OCI-LY7 (cell line): ENCODE data around the gene ARHGAP40.

Experiments used
- EZH2phosphoT487 ChIP-seq: fragments of 200-600 bp; sonication (generic); IDR thresholded peaks from 2 replicates; pipeline ENCODE4 v1.6.1; 2018; ENCODE audit warnings: low read depth, borderline replicate concordance, mild to moderate bottlenecking, mixed run types, antibody characterized with exemption, low read length, moderate library complexity, mixed read lengths
- TF ChIP-seq, protein P1 (sequence below): fragments of 200-600 bp; sonication (generic); conservative IDR thresholded peaks from 2 replicates; pipeline ENCODE4 v1.5.1; 2014; ENCODE audit warnings: mild to moderate bottlenecking, antibody characterized with exemption, low read length, moderate library complexity, mixed read lengths

DNA sequence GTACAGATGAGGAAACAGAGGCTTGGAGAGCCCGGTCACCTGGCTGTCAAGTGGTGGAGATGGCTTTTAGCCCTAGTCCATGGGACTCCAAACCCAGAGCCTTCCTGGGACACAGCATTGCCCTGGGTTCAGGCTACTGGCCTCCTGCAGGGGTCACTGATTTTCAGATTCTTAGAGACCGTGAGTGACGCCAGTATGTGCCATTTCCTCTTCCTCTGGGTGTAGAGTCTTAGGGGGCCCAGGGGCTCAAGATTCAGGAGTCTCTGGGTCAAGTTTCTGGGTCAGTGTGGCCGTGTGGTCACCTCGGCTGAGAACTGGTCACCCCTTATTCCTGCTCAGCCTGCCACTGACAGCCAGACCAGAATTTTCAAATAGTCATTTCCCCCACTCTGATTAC lies 574 bp downstream of the ARHGAP40 start:
- TF ChIP-seq, protein P1, sequence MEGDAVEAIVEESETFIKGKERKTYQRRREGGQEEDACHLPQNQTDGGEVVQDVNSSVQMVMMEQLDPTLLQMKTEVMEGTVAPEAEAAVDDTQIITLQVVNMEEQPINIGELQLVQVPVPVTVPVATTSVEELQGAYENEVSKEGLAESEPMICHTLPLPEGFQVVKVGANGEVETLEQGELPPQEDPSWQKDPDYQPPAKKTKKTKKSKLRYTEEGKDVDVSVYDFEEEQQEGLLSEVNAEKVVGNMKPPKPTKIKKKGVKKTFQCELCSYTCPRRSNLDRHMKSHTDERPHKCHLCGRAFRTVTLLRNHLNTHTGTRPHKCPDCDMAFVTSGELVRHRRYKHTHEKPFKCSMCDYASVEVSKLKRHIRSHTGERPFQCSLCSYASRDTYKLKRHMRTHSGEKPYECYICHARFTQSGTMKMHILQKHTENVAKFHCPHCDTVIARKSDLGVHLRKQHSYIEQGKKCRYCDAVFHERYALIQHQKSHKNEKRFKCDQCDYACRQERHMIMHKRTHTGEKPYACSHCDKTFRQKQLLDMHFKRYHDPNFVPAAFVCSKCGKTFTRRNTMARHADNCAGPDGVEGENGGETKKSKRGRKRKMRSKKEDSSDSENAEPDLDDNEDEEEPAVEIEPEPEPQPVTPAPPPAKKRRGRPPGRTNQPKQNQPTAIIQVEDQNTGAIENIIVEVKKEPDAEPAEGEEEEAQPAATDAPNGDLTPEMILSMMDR = no peak
- TF ChIP-seq EZH2phosphoT487 = no peak
